MG63 (cell line): ENCODE results near the gene LHX3. TPM values are rescaled to one million over a fixed set of nuclear protein-coding genes. Genes with fewer than 3 reads are reported as not detected.

Source experiments
- DNase-seq: peaks from one replicate; pipeline ENCODE4 v3.0.0-alpha.2; 2020
- H3K27me3 ChIP-seq: fragments of 250-450 bp; sonication (Bioruptor Pico); 2 replicates; pipeline ENCODE4 v1.5.1; 2020; ENCODE audit warnings: mild to moderate bottlenecking, moderate library complexity
- H3K36me3 ChIP-seq: fragments of 250-450 bp; sonication (Bioruptor Pico); 2 replicates; pipeline ENCODE4 v1.5.1; 2020; ENCODE audit warnings: mild to moderate bottlenecking, moderate library complexity
- H3K4me3 ChIP-seq: fragments of 250-450 bp; sonication (Bioruptor Pico); 2 replicates; pipeline ENCODE4 v1.5.1; 2020; ENCODE audit warnings: mild to moderate bottlenecking, moderate library complexity
- H3K9me3 ChIP-seq: fragments of 250-450 bp; sonication (Bioruptor Pico); 2 replicates; pipeline ENCODE4 v1.5.1; 2020; ENCODE audit warnings: mild to moderate bottlenecking, moderate library complexity
- total RNA-seq: library from RNA; depleted of rRNA; stranded (reverse); fragments of >200 nt; shearing (Covaris generic); gene quantifications from 2 replicates; pipeline ENCODE4 v1.2.3, GENCODE V29; 2014; ENCODE audit warnings: low replicate concordance

Gene LHX3
- total RNA-seq, 1 experiment from 2014 or later, result not detected

GRCh38 chr9:136233868-136234267 lies 28.9 kb upstream of the LHX3 start:
- no peak for DNase-seq
- Histone ChIP-seq H3K27me3 (no peaks in the 10 kb centered on the region), H3K36me3 (no peaks in the 10 kb centered on the region), H3K9me3 (no peaks in the 10 kb centered on the region), H3K4me3 (no peak overlapping the region)

GRCh38 chr9:136233411-136233810 lies 28.5 kb upstream of the LHX3 start:
- no peaks in the 10 kb centered on the region for H3K9me3 ChIP-seq
- no peak overlapping the region for H3K4me3 ChIP-seq
- no peaks in the 10 kb centered on the region for H3K36me3 ChIP-seq
- no peaks in the 10 kb centered on the region for H3K27me3 ChIP-seq
- DNase-seq, result no peak

- DNase-seq, result no peak
- Histone ChIP-seq H3K4me3 (no peak overlapping the region), H3K9me3 (no peaks in the 10 kb centered on the region), H3K27me3 (no peaks in the 10 kb centered on the region), H3K36me3 (no peaks in the 10 kb centered on the region)
These were observed 28.0 kb upstream of the LHX3 start for GRCh38 chr9:136232969-136233368.

GRCh38 chr9:136231478-136232297 lies 26.8 kb upstream of the LHX3 start:
- DNase-seq, result no peak
- H3K27me3 ChIP-seq, result no peaks in the 10 kb centered on the region
- no peaks in the 10 kb centered on the region for H3K9me3 ChIP-seq
- H3K36me3 ChIP-seq, result no peaks in the 10 kb centered on the region
- H3K4me3 ChIP-seq, result no peak overlapping the region

GRCh38 chr9:136230773-136231172 lies 25.8 kb upstream of the LHX3 start:
- Histone ChIP-seq H3K27me3 (no peaks in the 10 kb centered on the region), H3K36me3 (no peaks in the 10 kb centered on the region; the same call in 1 of the 2 replicates), H3K4me3 (no peak overlapping the region), H3K9me3 (no peaks in the 10 kb centered on the region)
- DNase-seq, result no peak

- no peaks in the 10 kb centered on the region; the same call in 1 of the 2 replicates for H3K36me3 ChIP-seq
- H3K9me3 ChIP-seq, result no peaks in the 10 kb centered on the region
- no peaks in the 10 kb centered on the region for H3K27me3 ChIP-seq
- no peak for DNase-seq
- no peak overlapping the region for H3K4me3 ChIP-seq
These were observed 25.4 kb upstream of the LHX3 start for GRCh38 chr9:136230365-136230764.

- DNase-seq, result no peak
- Histone ChIP-seq H3K36me3 (peaks cover 4% of the 10 kb centered on the region; the same call in 1 of the 2 replicates), H3K27me3 (no peaks in the 10 kb centered on the region), H3K4me3 (no peak overlapping the region), H3K9me3 (no peaks in the 10 kb centered on the region)
These were observed 24.5 kb upstream of the LHX3 start for GRCh38 chr9:136229096-136230065.

GRCh38 chr9:136228107-136228875 lies 23.4 kb upstream of the LHX3 start:
- peak; percentile 21 for DNase-seq
- Histone ChIP-seq H3K27me3 (no peaks in the 10 kb centered on the region), H3K9me3 (no peaks in the 10 kb centered on the region), H3K4me3 (no peak overlapping the region), H3K36me3 (peaks cover 6% of the 10 kb centered on the region)

GRCh38 chr9:136226680-136227407 lies 21.9 kb upstream of the LHX3 start:
- Histone ChIP-seq H3K9me3 (no peaks in the 10 kb centered on the region), H3K36me3 (peaks cover 6% of the 10 kb centered on the region), H3K4me3 (no peak overlapping the region), H3K27me3 (no peaks in the 10 kb centered on the region)
- no peak for DNase-seq

GRCh38 chr9:136225748-136226679 lies 21.1 kb upstream of the LHX3 start:
- no peak overlapping the region for H3K4me3 ChIP-seq
- H3K36me3 ChIP-seq, result peaks cover 6% of the 10 kb centered on the region
- H3K27me3 ChIP-seq, result no peaks in the 10 kb centered on the region
- peak; percentile 38 for DNase-seq
- H3K9me3 ChIP-seq, result no peaks in the 10 kb centered on the region

GRCh38 chr9:136225366-136225747 lies 20.4 kb upstream of the LHX3 start:
- Histone ChIP-seq H3K9me3 (no peaks in the 10 kb centered on the region), H3K27me3 (no peaks in the 10 kb centered on the region), H3K4me3 (no peak overlapping the region), H3K36me3 (peaks cover 6% of the 10 kb centered on the region)
- DNase-seq, result no peak

- H3K9me3 ChIP-seq, result no peaks in the 10 kb centered on the region
- H3K36me3 ChIP-seq, result peaks cover 6% of the 10 kb centered on the region
- H3K27me3 ChIP-seq, result no peaks in the 10 kb centered on the region
- no peak overlapping the region for H3K4me3 ChIP-seq
- DNase-seq, result no peak
These were observed 19.1 kb upstream of the LHX3 start for GRCh38 chr9:136223871-136224640.

- peaks cover 11% of the 10 kb centered on the region for H3K36me3 ChIP-seq
- H3K9me3 ChIP-seq, result no peaks in the 10 kb centered on the region
- H3K4me3 ChIP-seq, result no peak overlapping the region
- DNase-seq, result no peak
- H3K27me3 ChIP-seq, result no peaks in the 10 kb centered on the region
These were observed 18.0 kb upstream of the LHX3 start for GRCh38 chr9:136222906-136223285.

- Histone ChIP-seq H3K36me3 (peaks cover 11% of the 10 kb centered on the region), H3K9me3 (no peaks in the 10 kb centered on the region), H3K4me3 (no peak overlapping the region), H3K27me3 (no peaks in the 10 kb centered on the region)
- no peak for DNase-seq
These were observed 17.4 kb upstream of the LHX3 start for GRCh38 chr9:136222166-136222905.
